Activated CD4-positive, alpha-beta T cell treated with anti-CD3 and anti-CD28 coated beads, Interleukin-2, amount 10 ng/mL, durations not matched to agents 24 days and 14 days (primary cell): ENCODE data around the gene PLEKHN1. TPM values are rescaled to one million over a fixed set of nuclear protein-coding genes. Genes with fewer than 3 reads are reported as not detected.
"Not testable (repeated sequence)": the region's sequence is repeated elsewhere in the genome, so short reads cannot be mapped to it uniquely, and the experiment has no call there.

Experiments
- DNase-seq: peaks from one replicate; pipeline ENCODE4 v3.0.0; 2022
- H3K27ac Mint-ChIP-seq: one replicate; pipeline ENCODE4 v1.8.0; 2022; ENCODE audit warnings: mild to moderate bottlenecking, mixed read lengths
- H3K27me3 Mint-ChIP-seq: one replicate; pipeline ENCODE4 v1.8.0; 2022; ENCODE audit warnings: mixed read lengths
- H3K36me3 Mint-ChIP-seq: one replicate; pipeline ENCODE4 v1.8.0; 2022; ENCODE audit warnings: low read depth, mild to moderate bottlenecking, mixed read lengths
- H3K4me1 Mint-ChIP-seq: one replicate; pipeline ENCODE4 v1.8.0; 2021; ENCODE audit warnings: mixed read lengths
- H3K4me3 Mint-ChIP-seq: one replicate; pipeline ENCODE4 v1.8.0; 2022; ENCODE audit warnings: mild to moderate bottlenecking, moderate library complexity, mixed read lengths
- H3K9me3 Mint-ChIP-seq: one replicate; pipeline ENCODE4 v1.8.0; 2021; ENCODE audit warnings: mixed read lengths
- intact Hi-C: fragments of 100-400 bp; cut with micrococcal nuclease; formaldehyde crosslinking; loops from one replicate; pipeline ENCODE4 v1.15.1; 2023
- total RNA-seq: library from RNA; stranded (reverse); gene quantifications from 2 replicates; pipeline ENCODE4 v1.2.3, GENCODE V29; 2022

The PLEKHN1 gene
- total RNA-seq, 1 donor from 2014 or later: 2.8 TPM

DNA sequence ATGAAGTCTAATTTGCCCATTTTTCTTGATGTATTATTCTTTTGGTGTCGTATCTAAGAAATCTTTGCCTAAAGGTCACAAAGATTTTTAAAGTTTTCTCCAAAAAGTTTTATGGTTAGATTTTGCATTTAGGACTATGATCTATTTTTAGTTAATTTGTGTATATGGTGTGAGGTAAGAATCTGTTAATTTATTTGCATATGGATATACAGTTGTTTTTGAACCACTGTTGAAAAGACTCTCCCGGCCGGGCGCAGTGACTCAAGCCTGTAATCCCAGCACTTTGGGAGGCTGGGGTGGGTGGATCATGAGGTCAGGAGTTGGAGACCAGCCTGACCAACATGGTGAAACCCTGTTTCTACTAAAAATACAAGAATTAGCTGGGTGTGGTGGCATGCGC is 21.8 kb downstream of the PLEKHN1 start:
- H3K9me3 Mint-ChIP-seq, H3K4me3 Mint-ChIP-seq, DNase-seq, intact Hi-C loops, H3K36me3 Mint-ChIP-seq, H3K27ac Mint-ChIP-seq, H3K4me1 Mint-ChIP-seq: not testable (repeated sequence)
- H3K27me3 Mint-ChIP-seq: peaks cover 31% of the 10 kb centered on the region

DNA sequence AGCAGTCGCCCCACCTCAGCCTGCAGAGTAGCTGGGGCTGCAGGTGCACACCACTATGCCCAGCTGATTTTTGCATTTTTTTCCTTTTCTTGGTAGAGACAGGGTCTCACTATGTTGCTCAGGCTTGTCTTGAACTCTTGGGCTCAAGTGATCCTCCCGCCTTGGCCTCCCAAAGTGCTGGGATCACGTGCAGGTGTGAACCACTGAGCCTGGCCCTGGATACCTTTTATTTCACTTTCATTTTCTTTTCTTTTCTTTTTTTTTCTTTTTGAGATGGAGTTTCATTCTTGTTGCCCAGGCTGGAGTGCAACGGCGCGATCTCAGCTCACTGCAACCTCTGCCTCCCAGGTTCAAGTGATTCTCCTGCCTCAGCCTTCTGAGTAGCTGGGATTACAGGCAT is 25.0 kb downstream of the PLEKHN1 start:
- intact Hi-C loops, H3K9me3 Mint-ChIP-seq: not testable (repeated sequence)
- H3K27me3 Mint-ChIP-seq: peaks cover 36% of the 10 kb centered on the region

DNA sequence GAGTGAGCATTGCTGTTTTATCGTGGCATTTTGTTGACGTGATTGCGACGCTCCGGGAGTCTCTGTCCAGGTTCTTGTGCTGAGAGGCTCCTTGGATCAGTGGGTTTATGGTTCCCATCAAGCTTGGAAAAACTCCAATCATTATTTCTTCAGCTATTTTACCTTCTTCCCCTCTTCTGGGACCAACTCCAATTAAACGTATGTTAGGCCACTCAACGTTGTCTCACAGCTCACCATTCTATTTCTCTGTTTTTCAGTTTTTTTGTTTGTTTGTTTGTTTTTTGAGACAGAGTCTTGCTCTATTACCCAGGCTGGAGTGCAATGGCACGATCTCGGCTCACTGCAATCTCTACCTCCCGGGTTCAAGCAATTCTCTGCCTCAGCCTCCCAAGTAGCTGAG is 25.6 kb downstream of the PLEKHN1 start:
- peaks cover 9% of the 10 kb centered on the region for H3K4me1 Mint-ChIP-seq
- no peak overlapping the region for H3K4me3 Mint-ChIP-seq
- intact Hi-C loops: no loop called here

More for the DNA sequence above, 25.0 kb downstream of the PLEKHN1 start:
- not testable (repeated sequence) for H3K4me3 Mint-ChIP-seq, H3K4me1 Mint-ChIP-seq, H3K36me3 Mint-ChIP-seq, DNase-seq, H3K27ac Mint-ChIP-seq

DNA sequence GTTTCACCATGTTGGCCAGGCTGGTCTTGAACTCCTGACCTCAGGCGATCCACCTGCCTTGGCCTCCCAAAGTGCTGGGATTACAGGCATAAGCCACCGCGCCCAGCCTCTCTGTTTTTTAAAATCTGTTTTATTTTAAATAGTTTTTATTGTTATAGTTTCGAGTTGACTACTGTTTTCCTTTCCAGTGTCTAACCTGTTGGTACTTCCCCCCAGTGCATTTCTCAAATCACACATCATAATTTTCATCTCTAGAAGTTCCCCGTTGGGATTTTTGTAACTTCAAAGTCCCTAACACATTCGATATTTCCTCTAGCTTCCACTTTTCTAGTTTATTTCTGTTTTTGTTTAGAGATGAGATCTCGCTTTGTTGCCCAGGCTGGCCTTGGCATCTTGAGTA is 26.1 kb downstream of the PLEKHN1 start:
- Mint-ChIP-seq H3K27ac (no peak overlapping the region), H3K36me3 (peaks cover 2% of the 10 kb centered on the region), H3K4me1 (peaks cover 9% of the 10 kb centered on the region), H3K4me3 (no peak overlapping the region), H3K27me3 (peaks cover 37% of the 10 kb centered on the region), H3K9me3 (peaks cover 6% of the 10 kb centered on the region)
- intact Hi-C loops: no loop called here
- DNase-seq: no peak

More for the DNA sequence above, 25.6 kb downstream of the PLEKHN1 start:
- H3K9me3 Mint-ChIP-seq: peaks cover 6% of the 10 kb centered on the region
- DNase-seq: no peak
- peaks cover 33% of the 10 kb centered on the region for H3K27me3 Mint-ChIP-seq
- peaks cover 2% of the 10 kb centered on the region for H3K36me3 Mint-ChIP-seq
- H3K27ac Mint-ChIP-seq: no peak overlapping the region

DNA sequence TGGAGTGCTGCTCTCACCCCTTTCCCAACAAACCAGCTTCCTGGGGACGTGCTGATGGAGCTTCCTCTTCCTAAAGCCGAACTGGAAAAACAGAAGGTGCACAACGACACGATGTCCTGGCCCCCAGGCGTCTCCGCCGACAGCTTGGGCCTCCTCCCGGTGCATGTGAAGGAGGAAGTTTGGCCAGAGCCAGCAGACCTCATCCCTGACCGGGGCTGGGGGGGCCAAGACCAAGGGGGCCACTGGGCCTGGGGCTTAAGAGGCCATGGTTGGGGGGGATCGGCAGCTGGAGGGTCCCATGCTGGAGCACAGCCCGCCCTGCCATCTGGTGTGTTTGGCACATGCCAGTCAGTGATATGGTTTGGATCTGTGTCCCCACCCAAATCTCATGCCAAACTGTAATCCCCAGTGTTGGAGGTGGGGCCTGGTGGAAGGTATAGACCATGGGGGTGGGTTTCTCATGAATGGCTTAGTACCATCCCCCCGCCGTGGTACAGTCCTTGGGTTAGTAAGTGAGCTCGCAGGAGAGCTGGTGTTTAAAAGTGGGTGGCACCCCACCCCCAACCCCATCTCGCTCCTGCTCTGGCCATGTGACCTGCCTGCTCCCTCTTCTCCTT is 27.2 kb downstream of the PLEKHN1 start:
- Mint-ChIP-seq H3K4me3 (no peak overlapping the region), H3K27ac (no peak overlapping the region), H3K4me1 (peaks cover 9% of the 10 kb centered on the region), H3K36me3 (peaks cover 2% of the 10 kb centered on the region), H3K27me3 (peaks cover 34% of the 10 kb centered on the region), H3K9me3 (peaks cover 5% of the 10 kb centered on the region)
- DNase-seq: no peak
- intact Hi-C loops: no loop called here

DNA sequence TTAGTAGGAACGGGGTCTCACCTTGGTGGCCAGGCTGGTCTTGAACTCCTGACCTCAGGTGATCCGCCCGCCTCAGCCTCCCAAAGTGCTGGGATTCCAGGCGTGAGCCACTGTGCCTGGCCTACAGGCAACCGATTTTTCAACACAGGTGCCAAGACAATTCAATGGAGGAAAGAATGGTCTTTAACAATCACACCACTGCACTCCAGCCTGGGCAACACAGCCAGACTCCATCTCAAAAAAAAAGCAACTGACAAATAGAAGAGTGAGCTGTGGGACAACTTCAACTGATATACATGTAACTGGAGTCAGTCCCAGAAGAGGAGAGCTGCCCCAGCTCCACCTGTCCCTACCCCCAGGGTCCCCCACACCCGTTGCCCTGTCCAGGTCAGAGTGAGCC is 28.3 kb downstream of the PLEKHN1 start:
- intact Hi-C loops, H3K36me3 Mint-ChIP-seq, H3K9me3 Mint-ChIP-seq, H3K4me3 Mint-ChIP-seq, H3K27ac Mint-ChIP-seq, DNase-seq, H3K4me1 Mint-ChIP-seq: not testable (repeated sequence)
- H3K27me3 Mint-ChIP-seq: peaks cover 25% of the 10 kb centered on the region

DNA sequence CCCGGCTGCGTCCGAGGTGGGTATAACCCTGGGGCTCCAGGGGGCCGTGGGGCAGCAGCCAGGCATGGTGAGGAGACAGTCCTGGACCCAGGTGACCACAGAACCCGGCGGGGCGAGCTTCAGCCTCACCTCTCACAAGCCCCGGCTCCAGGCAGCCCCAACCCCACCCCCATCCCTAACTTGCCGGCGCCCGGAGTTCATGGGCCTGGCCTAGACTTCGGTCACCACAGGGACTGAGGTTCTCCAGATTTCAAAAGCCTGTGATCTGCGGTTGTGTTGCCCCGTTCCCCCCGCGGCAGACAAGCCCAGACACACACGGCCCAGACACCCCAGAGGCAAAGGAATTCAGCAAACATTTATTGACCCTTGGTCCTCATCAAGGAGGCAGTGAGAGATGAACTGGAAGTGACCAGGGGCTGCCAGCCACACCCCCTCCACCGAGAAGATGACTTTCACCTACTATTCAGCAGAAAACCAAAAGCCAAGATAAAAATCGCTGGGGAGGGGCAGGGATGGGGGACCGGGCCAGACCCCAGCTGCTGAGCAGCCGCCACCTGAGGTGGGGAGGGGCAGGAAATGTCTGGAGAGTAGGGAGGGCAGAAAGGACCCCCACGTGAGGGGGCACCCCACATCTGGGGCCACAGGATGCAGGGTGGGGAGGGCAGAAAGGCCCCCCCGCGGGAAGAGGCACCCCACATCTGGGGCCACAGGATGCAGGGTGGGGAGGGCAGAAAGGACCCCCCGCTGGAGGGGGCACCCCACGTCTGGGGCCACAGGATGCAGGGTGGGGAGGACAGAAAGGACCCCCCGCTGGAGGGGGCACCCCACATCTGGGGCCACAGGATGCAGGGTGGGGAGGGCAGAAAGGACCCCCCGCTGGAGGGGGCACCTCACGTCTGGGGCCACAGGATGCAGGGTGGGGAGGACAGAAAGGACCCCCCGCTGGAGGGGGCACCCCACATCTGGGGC is 29.7 kb downstream of the PLEKHN1 start:
- intact Hi-C loops: no loop called here
- no peak for DNase-seq
- Mint-ChIP-seq H3K36me3 (peaks cover 2% of the 10 kb centered on the region), H3K27ac (no peak overlapping the region), H3K9me3 (peaks cover 2% of the 10 kb centered on the region), H3K27me3 (peaks cover 24% of the 10 kb centered on the region), H3K4me1 (peaks cover 11% of the 10 kb centered on the region), H3K4me3 (no peak overlapping the region)

DNA sequence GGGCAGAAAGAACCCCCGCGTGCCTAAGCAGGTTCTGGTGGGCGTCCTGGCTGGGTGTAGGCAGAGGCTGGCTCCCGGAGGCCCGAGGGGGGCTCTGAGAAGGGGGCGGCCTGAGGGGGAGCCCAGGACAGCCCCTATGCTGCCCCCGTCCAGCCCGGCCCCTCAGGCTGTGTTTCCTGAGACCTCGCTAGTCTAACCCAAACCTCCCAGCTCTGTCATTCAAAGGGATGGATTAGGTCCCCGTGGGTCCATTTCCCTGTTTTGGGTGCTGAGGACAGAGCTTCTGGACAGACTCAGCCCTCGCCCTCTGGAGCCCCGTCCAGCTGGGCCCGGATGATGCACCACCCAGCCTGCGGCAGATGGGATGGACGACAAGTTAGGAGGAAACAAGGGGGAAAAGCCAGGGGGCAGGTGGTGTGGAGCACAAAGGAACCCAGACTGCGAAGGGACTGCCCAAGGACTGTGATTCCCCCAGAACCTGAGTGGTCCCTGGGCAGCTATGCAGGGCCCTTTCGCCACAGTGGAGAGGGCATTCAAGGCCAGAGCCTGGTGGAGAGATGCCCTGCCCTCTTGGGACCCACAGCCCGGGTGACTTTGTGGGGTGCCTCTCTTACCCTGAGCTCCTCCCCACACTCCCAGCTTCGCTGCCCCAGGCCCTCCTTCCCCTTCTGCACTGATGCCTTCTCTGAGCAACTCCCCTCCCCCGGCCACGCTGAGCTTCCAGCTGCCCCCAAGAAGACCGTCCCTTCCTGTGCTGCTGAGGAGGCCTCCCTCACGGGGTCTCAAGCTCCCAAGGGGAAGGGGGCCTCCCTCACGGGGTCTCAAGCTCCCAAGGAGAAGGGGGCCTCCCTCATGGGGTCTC is 30.8 kb downstream of the PLEKHN1 start:
- H3K4me1 Mint-ChIP-seq: peaks cover 8% of the 10 kb centered on the region
- intact Hi-C loops: no loop called here
- peaks cover 26% of the 10 kb centered on the region for H3K27me3 Mint-ChIP-seq
- no peak overlapping the region for H3K27ac Mint-ChIP-seq
- H3K36me3 Mint-ChIP-seq: peaks cover 2% of the 10 kb centered on the region
- no peak for DNase-seq
- H3K4me3 Mint-ChIP-seq: no peak overlapping the region
- no peaks in the 10 kb centered on the region for H3K9me3 Mint-ChIP-seq

DNA sequence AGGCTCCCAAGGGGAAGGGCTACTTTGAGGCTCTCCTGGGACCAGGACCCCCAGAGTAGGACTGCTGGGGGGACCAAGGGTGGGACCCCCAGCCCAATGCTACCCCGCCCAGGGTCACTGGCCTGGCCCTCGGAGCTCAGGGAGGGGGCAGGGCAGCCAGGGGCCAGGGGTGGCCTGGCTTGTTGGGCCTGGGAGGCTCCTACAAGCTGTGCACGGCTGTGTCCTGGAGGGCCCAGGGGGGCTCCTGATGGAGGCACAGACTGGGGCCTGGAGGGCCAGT is 31.4 kb downstream of the PLEKHN1 start:
- Mint-ChIP-seq H3K9me3 (no peaks in the 10 kb centered on the region), H3K36me3 (no peaks in the 10 kb centered on the region), H3K27ac (no peak overlapping the region), H3K4me3 (no peak overlapping the region), H3K4me1 (peaks cover 6% of the 10 kb centered on the region), H3K27me3 (peaks cover 28% of the 10 kb centered on the region)
- intact Hi-C loops: no loop called here
- DNase-seq: no peak

DNA sequence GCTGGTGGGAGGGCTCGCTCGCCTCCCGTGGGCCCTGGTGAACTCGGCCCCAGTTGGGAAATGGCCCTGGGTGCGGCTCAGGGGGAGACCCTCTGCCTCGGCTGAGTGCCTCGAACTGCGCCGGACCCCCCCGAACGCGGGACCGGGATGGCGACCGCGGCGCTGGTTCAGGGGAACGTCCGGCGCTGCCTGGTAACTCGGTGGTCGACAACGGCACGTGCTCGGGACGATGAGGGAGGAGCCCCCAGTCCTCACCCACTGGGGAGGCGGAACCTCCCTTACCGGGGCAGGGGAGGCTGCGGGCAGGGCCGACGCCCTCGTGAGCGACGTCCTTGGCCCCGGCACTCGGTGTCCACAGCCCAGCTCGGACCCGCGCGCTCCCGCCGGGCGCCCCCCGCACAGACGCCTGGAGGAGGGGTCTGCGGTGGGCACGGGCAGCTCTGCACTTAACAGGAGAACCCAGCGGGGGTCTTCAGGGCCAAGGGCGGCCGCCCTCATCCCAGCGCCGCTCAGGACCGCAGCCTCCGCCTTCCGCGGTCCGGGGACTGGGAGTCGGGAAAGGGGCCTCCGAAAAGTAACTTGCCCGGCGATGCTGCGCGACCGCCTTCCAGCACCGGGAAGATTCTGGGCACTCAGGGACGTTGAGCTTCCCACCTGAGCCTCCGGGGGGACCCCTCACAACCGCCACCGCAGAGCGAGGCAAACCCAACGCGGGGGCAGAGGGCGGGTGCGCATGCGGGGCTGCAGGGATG is 31.9 kb downstream of the PLEKHN1 start:
- Mint-ChIP-seq H3K27me3 (peaks cover 30% of the 10 kb centered on the region), H3K4me3 (no peak overlapping the region), H3K9me3 (no peaks in the 10 kb centered on the region), H3K4me1 (peaks cover 5% of the 10 kb centered on the region), H3K27ac (no peak overlapping the region), H3K36me3 (no peaks in the 10 kb centered on the region)
- DNase-seq: no peak
- intact Hi-C loops: no loop called here

DNA sequence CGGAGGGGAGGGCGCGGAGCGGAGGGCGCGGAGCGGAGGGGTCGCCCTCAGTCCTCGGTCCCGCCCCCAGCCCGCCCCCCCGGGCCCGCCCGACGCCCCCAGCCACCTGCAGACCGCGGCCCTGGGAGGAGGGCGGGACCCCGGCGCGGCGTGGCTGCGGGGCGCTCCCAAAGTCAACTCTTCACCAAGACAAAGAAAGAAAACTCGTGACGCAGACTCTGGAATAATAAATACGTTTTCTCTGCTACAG is 32.4 kb downstream of the PLEKHN1 start:
- Mint-ChIP-seq H3K4me3 (no peak overlapping the region), H3K27ac (no peak overlapping the region), H3K9me3 (no peaks in the 10 kb centered on the region), H3K36me3 (no peaks in the 10 kb centered on the region), H3K4me1 (peaks cover 5% of the 10 kb centered on the region), H3K27me3 (peaks cover 32% of the 10 kb centered on the region)
- intact Hi-C loops: no loop called here
- DNase-seq: no peak

DNA sequence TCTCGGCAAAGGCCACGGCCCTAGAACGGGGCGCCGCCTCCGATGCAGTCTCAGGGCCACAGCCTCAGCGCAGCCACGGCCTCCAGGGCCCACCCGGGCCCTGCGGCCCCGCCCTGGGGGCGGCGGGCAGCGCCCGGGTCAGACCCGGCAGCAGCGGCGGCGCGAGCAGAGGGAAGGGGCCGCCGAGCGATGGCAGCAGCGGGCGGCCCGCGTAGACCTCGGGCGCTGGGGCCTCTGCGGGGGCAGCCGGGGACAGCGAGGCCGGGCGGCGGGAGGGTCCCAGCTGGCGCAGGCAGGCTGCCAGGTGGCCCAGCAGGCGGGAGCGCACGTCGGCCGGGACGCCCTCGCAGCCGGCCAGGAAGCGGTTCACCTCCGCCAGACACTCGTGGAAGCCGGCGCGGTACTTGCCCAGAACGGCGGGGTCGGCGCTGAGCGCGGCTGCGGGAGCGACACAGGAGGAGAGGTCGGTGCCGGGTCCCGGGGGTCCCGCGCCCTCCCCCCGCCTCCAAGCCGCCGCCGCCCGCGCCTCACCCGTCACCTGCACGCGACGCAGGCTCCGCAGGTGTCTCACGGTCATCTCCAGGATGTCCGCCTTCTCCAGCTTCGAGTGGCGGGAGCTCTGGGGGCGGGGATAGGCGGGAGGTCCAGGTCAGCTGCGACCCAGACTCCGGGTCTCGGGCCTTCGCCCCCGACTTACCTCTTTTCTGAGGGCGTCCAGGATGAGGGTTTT is 32.9 kb downstream of the PLEKHN1 start:
- Mint-ChIP-seq H3K9me3 (no peaks in the 10 kb centered on the region), H3K4me3 (peak overlapping the region; percentile 37), H3K36me3 (no peaks in the 10 kb centered on the region), H3K27ac (no peak overlapping the region), H3K27me3 (peaks cover 33% of the 10 kb centered on the region), H3K4me1 (peaks cover 5% of the 10 kb centered on the region)
- peak; percentile 77 for DNase-seq
- intact Hi-C loops: no loop called here

DNA sequence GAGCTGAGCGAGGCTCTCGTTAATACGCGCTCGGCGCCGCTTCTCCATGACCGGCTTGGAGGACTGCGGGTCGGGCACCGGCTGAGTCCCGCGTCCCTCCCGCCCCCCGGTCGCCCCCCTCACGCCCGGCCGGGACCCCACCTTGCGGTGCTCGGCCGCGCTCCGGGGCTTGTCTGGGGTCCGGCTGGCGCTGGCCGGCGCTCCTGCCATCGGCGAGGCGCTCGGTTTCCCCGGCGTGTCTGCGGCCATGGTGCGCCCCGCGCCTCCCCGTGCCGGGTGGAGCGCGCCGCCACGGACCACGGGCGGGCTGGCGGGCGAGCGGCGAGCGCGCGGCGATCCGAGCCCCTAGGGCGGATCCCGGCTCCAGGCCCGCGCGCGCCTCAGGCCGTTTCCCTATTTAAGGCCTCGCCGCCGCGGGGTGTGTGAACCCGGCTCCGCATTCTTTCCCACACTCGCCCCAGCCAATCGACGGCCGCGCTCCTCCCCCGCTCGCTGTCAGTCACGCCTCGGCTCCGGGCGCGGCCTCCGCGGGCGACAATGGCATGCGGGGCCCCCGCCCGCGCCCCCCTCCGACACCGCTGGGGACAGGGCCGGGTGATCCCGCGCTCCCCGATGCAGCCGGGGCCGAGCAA is 33.6 kb downstream of the PLEKHN1 start, which contains the start of gene HES4:
HES4 (minus strand) TSS at position 373 of the 632 bp plus-strand sequence; CDS start at position 249, 124 bp downstream.
- Mint-ChIP-seq H3K36me3 (no peaks in the 10 kb centered on the region), H3K27me3 (peaks cover 35% of the 10 kb centered on the region), H3K9me3 (no peaks in the 10 kb centered on the region), H3K4me1 (peaks cover 9% of the 10 kb centered on the region), H3K27ac (peak within 1 kb of the TSS; percentile 89), H3K4me3 (peak within 1 kb of the TSS; percentile 66)
- intact Hi-C loops: loop anchor here (5.0 kb wide), 1 partner anchor 62 kb away; no protein-coding TSS in a partner anchor
- peak; percentile 90 for DNase-seq
